ENCODE data around the gene CEP192. TPM values are rescaled to one million over a fixed set of nuclear protein-coding genes. Genes with fewer than 3 reads are reported as not detected.
A peak's percentile ranks its signal among the peaks of the same experiment; 100 is the strongest.

The CEP192 gene
- total and polyA plus RNA-seq, 7 donors, result 4.6 to 30.4 (median 19.8) TPM

GRCh38 chr18:12990123-12990475 lies 1.1 kb upstream of the CEP192 start:
- H3K27me3 ChIP-seq, result no peaks in the 10 kb centered on the region
- no peak for DNase-seq
- peak overlapping the region in 2 of 4 donors; percentile 72 to 86 for H3K4me3 ChIP-seq
- peaks cover 0 to 11% (median 0%) of the 10 kb centered on the region in 4 donors for H3K36me3 ChIP-seq
- intact Hi-C loops (cut with DNase I), result loop anchor here (5.0 kb wide), 2 partner anchors 108 to 737 kb away; partner anchors contain the start of genes FAM210A, PTPN2 and RNMT
- 32 to 59% methylated on average over 2 of the region's 2 CpGs for WGBS, 2 donors
- no peak overlapping the region for H3K27ac ChIP-seq
- H3K9me3 ChIP-seq, result no peaks in the 10 kb centered on the region
- peaks cover 0 to 29% (median 20%) of the 10 kb centered on the region in 4 donors for H3K4me1 ChIP-seq
- no peak for TF ChIP-seq POLR2A (IDR thresholded peaks at IDR 0.05)
- no peak for TF ChIP-seq POLR2AphosphoS5 (IDR thresholded peaks at IDR 0.05)
- no peak for TF ChIP-seq CTCF (IDR thresholded peaks at IDR 0.05)
- no peak for TF ChIP-seq EP300 (IDR thresholded peaks at IDR 0.05)

GRCh38 chr18:12990641-12990966 lies 558 bp upstream of the CEP192 start:
- Histone ChIP-seq H3K9me3 (no peaks in the 10 kb centered on the region), H3K36me3 (peaks cover 0 to 6% (median 0%) of the 10 kb centered on the region in 4 donors), H3K27me3 (no peaks in the 10 kb centered on the region), H3K4me3 (peak overlapping the region; percentile 66 to 86 (median 71)), H3K4me1 (peaks cover 0 to 29% (median 20%) of the 10 kb centered on the region in 4 donors), H3K27ac (peak overlapping the region; percentile 81 to 88 (median 87))
- TF ChIP-seq POLR2AphosphoS5 (IDR thresholded peaks at IDR 0.05), result no peak
- DNase-seq, result no peak
- intact Hi-C loops (cut with DNase I), result loop anchor here (5.0 kb wide), 2 partner anchors 108 to 737 kb away; partner anchors contain the start of genes FAM210A, PTPN2 and RNMT
- WGBS, 2 donors, result 3% methylated on average over 11 of the region's 11 CpGs

GRCh38 chr18:12991821-12992179 lies 638 bp downstream of the CEP192 start:
- no peak for DNase-seq
- 0% methylated on average over 7 of the region's 7 CpGs for WGBS, 2 donors
- Histone ChIP-seq H3K9me3 (no peaks in the 10 kb centered on the region), H3K4me3 (peak overlapping the region; percentile 66 to 86 (median 71)), H3K4me1 (peaks cover 0 to 29% (median 20%) of the 10 kb centered on the region in 4 donors), H3K36me3 (no peaks in the 10 kb centered on the region), H3K27me3 (no peaks in the 10 kb centered on the region), H3K27ac (peak overlapping the region; percentile 81 to 88 (median 87))
- intact Hi-C loops (cut with DNase I), result loop anchor here (1.0 to 5.0 kb wide), 3 partner anchors 43 to 736 kb away; partner anchors contain the start of genes FAM210A, PTPN2, RNMT and SEH1L
- TF ChIP-seq POLR2AphosphoS5 (IDR thresholded peaks at IDR 0.05) (no peak), EP300 (IDR thresholded peaks at IDR 0.05) (no peak), CTCF (IDR thresholded peaks at IDR 0.05) (no peak)

DNA sequence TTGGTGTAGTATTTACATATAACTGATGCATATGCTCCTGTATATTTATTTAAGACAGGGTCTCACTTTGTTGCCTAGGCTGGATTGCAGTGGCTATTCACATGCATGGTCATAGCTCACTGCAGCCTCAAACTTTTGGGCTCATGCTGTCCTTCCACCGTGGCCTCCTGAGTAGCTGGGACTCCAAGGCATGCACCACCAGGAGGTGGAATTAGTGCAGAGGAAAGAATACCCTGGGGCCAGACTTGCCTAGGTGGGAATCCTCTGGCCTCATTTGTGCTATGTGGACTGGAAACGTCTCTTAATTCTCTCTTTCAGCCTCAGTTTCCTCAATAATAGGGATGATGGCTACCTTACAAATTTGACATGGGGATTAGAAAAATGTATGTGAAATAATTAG lies 2.3 kb downstream of the CEP192 start:
- Histone ChIP-seq H3K36me3 (no peaks in the 10 kb centered on the region), H3K4me3 (no peak overlapping the region), H3K4me1 (peaks cover 0 to 29% (median 22%) of the 10 kb centered on the region in 4 donors), H3K27me3 (no peaks in the 10 kb centered on the region), H3K9me3 (no peaks in the 10 kb centered on the region), H3K27ac (no peak overlapping the region)
- intact Hi-C loops (cut with DNase I), result loop anchor here (5.0 kb wide), 2 partner anchors 111 to 734 kb away; partner anchors contain the start of genes FAM210A, PTPN2 and RNMT
- WGBS, 2 donors, result 88 to 94% methylated on average over 2 of the region's 2 CpGs
- no peak for TF ChIP-seq CTCF (IDR thresholded peaks at IDR 0.05)
- TF ChIP-seq POLR2A (IDR thresholded peaks at IDR 0.05), result no peak
- TF ChIP-seq EP300 (IDR thresholded peaks at IDR 0.05), result no peak
- TF ChIP-seq POLR2AphosphoS5 (IDR thresholded peaks at IDR 0.05), result no peak
- no peak for DNase-seq

DNA sequence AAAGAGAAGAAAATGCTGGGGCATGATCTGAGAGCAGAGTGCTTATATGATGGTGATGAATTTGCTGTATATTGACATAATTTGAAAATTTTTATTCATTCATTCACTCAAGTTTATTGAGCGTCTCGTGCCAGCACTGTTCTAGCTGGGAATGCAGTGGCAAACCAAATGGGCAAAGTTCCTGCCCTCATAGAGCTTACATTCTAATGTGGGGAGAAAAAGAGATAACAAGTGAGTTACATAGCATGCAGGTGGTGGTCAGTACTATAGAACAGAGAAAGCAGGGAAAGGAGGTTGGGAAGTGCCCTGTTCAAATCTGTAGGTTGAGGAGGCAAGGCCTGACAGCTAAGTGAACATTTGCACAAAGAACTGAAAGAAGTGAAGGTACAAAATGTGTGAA lies 4.3 kb downstream of the CEP192 start:
- H3K27me3 ChIP-seq, result no peaks in the 10 kb centered on the region
- no peak for DNase-seq
- WGBS, 2 donors, result 70 to 98% methylated on average over 2 of the region's 2 CpGs
- TF ChIP-seq EP300 (IDR thresholded peaks at IDR 0.05) (no peak), POLR2A (IDR thresholded peaks at IDR 0.05) (no peak), POLR2AphosphoS5 (IDR thresholded peaks at IDR 0.05) (no peak), CTCF (IDR thresholded peaks at IDR 0.05) (no peak)
- no peak overlapping the region for H3K4me3 ChIP-seq
- intact Hi-C loops (cut with DNase I), result no loop called here
- no peaks in the 10 kb centered on the region for H3K9me3 ChIP-seq
- no peak overlapping the region for H3K27ac ChIP-seq
- H3K36me3 ChIP-seq, result peaks cover 0 to 3% (median 0%) of the 10 kb centered on the region in 4 donors
- H3K4me1 ChIP-seq, result peaks cover 0 to 25% (median 20%) of the 10 kb centered on the region in 4 donors

All from sigmoid colon (tissue), 7 donors.